Brain pericyte (primary cell): ENCODE results near the gene SPATA32.

Source experiments
- DNase-seq: peaks from one replicate; pipeline ENCODE4 v3.0.0-alpha.2; 2012; ENCODE audit warnings: low read depth, low spot score

SPATA32 gene

GRCh38 chr17:45229681-45230409, 32.0 kb downstream of the SPATA32 start:
- DNase-seq: no peak

DNA sequence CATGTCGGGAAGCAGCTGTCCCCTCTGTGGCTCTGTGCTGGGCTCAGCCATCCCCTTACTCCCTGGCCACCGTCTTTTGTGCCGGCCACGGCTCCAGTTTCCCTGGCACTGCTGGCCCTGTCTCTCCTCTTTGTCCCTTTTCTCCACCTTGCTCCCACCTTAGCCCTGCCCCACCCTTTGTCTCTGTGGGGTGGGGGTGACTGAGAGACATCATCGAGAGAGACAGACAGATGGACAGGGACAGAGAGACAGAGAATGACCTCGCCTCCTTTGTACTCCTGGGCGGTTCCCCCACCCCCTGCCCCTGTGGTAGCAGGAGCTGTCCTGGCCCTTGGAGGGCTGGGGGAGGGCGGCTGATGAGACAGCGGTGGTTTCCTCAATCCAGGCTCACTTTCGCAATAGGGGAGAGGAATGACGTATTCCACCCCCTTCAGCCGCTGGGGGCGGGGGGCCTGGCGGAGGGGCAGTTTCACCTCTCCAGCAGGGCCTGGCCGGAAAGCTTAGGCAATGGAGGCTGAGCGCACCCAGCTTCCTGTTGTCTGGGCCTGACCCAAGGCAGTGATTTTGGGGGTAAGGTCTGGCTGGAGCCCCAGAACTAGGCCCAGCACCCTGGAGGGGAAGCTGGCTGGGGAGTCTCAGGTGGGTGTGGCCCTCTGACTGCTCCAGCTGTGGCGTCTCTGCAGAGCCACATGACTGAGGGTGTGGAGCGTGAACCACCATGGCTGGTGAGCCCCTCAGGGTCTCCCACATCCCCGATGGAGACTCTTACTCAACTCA, 32.9 kb downstream of the SPATA32 start:
- peak; percentile 61 for DNase-seq

DNA sequence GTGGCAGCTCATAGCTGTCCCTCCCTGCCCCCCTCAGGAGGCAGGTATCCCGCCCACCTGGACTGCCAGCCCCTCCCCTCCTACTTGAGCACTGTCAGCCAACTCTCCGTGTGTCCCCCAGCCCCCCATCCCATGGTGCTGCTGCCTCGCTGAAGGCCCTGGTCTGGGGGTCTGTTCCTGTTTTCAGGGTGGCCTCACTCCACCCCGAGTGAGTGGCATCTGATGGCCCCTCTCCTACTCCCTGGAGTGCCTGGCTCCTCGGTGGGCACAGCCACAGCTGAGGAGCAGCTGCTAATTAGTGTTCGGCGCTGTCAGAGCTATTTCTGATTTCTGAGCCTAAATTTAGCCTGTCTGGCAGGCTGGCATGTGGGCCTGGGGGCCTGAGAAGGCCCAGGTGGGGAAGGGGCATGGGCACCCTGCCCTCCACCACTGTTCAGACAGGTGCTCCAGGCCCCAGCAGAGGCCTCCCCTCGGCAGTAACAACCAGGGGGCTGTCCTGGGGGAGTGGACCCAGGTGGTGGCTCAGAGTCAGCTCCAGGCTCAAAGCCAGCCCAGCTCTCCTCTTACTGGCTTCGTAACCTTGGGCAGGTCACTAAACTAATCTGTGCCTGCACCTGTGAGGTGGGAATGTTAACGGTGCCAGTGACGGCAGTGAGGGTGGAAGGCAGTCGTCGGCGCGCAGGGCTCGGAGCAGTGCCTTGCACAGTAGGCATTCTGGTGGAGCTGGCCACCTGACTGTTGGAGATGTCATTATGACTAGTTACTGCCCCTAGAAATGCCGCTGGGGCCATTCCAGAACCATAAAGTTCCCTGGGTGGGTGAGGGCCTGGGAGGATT, 33.8 kb downstream of the SPATA32 start:
- no peak for DNase-seq

GRCh38 chr17:45227101-45227925, 34.6 kb downstream of the SPATA32 start:
- no peak for DNase-seq

DNA sequence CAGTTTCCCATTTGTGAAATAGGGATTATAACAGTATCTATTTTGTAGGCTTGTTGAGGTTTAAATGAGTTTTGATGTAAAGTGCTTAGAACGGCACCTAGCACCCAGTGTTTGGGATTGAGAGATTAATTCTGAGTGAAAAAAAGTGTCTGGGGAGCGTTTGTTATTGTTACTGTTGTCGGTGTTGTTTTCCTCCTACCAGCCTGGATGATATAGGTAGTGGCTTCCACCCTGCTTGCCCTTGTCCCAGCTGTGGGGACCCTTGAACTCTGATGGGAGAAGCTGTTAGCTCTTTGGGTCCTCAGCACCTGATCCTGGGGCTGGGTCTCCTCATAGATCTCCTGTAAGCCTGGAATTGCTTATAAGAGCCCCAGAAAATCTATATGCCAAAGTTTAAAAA, 35.3 kb downstream of the SPATA32 start:
- DNase-seq: no peak

GRCh38 chr17:45225964-45226530, 35.8 kb downstream of the SPATA32 start:
- no peak for DNase-seq

DNA sequence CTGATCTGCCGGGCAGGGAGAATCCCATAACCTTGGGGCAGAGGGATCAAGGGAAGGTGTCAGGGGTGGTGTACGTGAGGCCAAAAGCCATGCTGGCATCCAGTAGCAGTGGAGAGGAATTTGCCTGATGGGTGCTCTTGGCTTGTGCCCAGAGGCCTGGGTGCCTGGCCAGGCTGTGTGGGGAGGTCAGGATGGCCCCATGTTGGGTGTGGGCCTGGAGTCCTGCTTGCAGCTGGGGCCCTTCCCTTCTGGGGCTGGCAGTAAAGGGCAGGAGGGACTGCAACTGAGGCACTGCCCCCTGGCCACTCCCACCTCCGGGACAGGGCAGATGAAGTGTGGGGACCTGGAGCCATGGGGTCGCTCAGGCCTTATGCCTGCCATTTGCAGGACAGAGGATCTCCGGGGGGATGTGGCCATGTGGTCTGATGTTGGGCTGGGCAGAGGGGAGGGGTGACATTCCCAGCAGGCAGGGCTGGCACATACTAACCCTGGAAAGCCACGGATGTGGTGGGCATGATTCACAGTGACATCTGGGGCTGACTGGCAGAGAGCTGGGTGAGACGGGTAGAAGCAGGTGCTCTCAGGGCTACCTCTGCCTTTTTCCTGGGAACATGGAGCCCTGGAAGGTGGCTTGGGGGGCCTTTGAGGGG, 36.7 kb downstream of the SPATA32 start:
- no peak for DNase-seq

GRCh38 chr17:45224671-45225050, 37.2 kb downstream of the SPATA32 start:
- DNase-seq: no peak

DNA sequence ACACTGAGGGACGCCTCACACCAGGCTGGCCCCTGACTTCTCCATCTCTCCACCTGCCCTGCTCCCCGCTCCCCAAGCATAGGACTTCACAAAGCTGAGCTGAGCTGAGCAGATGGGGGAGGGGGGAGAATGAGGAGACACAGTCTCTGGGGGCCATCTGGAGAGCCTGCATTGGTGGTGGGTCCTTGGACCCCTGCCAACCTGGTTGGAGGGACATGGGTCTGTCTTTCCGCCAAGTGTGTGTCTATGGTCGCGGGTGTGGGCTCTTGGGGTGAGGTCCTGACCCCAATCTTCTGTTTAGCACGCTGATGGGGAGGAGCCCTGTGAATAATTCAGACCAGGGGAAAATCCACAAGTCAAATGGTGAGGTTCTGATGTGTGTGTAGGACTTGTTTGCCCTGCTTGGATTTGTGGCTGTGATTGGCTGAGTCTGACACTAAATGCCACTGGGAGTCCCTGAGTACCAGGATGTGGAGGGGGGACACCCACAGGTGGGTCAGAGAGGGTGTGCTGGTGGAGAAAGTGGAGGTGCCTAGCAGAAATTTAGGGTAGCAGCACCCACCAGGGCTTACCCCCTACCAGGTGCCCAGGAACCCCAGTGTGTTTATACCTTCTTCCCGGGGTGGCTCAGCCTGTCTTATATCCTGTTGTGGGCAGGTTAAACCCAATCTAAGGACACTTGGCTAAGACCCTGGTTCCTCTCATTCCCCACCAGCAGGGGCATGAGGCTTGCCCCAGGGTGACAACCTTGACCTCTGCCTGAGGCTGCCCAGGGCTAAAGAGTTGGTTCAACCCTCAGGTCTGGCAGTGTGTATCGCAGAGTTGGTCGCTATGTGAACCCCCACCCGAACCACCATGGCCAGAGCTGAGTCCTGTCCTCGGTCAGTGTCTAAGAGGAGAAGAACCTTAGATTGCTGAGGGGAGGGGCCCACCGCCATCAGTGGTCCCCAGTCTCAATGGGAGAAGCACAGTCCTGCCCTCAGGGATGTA, 38.1 kb downstream of the SPATA32 start:
- no peak for DNase-seq

DNA sequence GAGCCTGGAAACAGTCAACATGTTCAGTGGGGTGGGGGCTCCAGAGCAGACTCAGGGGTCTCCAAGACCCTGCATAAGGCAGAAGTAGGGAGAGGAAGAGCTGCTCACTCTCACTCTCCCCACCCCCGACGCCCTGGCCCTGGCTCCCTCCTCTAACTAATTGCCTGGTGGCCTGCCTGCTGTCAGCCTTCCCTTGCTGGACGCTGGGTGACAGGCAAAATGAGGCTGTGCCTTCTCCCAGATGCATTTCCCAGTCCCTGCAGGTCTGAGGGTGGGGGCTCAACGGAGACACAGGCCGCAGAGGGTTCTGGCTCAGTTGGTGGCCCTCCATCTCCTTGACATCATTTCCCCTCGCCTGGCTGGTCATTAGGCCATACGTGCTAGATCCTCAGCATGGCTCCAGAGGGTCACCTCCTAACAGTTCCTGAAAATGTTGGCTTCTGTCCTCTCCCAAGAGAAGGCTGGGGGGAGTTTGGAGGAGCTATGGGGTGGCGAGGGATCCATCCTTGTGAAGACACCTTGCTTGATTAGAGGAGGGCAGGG, 38.8 kb downstream of the SPATA32 start:
- no peak for DNase-seq

- DNase-seq: no peak
These were observed 39.5 kb downstream of the SPATA32 start for GRCh38 chr17:45222289-45222995.

- no peak for DNase-seq
These were observed 39.9 kb downstream of the SPATA32 start for GRCh38 chr17:45222014-45222288.

GRCh38 chr17:45221081-45222013, 40.5 kb downstream of the SPATA32 start, which contains the start of gene FMNL1:
TSS of gene FMNL1 (plus strand) at chr17:45221885. CDS start at chr17:45222125, 240 bp downstream.
- DNase-seq: no peak

- no peak for DNase-seq
These were observed 41.8 kb downstream of the SPATA32 start for GRCh38 chr17:45220079-45220478.

GRCh38 chr17:45218895-45219661, 42.8 kb downstream of the SPATA32 start:
- DNase-seq: peak; percentile 50
